PC-3 (cell line): Measurements from ENCODE around the gene SDC4.

Experiments used
- EZH2 ChIP-seq: fragments of 300-600 bp; sonication (generic); IDR thresholded peaks from one replicate; pipeline ENCODE4 v1.6.1; 2017; ENCODE audit warnings: antibody characterized with exemption, mild to moderate bottlenecking, low read length; ENCODE audit not compliant: unreplicated experiment
- TF ChIP-seq, protein P1 (sequence below): fragments of 300-600 bp; sonication (generic); conservative IDR thresholded peaks from 2 replicates; pipeline ENCODE4 v1.5.1; 2017; ENCODE audit warnings: antibody characterized with exemption, low read depth, mild to moderate bottlenecking, low read length

DNA sequence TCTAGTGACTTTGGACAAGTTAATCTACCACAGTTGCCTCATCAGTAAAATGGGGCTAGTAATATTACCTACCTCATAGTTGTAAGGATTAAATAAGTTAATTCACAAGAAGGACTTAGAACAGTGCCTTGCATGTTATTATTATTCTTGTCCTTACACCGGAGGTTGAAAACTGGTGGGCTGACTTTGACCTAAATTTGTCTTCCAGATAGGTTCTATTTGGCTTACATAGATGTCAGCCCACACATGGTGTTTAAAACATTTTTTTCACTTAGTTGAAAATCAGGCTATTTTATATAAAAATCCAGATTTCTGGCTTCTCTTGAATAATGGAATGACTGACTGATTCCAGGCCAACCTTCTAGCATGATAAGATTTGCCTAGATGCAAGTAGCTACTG, 18.0 kb upstream of the SDC4 start:
- TF ChIP-seq, protein P1, sequence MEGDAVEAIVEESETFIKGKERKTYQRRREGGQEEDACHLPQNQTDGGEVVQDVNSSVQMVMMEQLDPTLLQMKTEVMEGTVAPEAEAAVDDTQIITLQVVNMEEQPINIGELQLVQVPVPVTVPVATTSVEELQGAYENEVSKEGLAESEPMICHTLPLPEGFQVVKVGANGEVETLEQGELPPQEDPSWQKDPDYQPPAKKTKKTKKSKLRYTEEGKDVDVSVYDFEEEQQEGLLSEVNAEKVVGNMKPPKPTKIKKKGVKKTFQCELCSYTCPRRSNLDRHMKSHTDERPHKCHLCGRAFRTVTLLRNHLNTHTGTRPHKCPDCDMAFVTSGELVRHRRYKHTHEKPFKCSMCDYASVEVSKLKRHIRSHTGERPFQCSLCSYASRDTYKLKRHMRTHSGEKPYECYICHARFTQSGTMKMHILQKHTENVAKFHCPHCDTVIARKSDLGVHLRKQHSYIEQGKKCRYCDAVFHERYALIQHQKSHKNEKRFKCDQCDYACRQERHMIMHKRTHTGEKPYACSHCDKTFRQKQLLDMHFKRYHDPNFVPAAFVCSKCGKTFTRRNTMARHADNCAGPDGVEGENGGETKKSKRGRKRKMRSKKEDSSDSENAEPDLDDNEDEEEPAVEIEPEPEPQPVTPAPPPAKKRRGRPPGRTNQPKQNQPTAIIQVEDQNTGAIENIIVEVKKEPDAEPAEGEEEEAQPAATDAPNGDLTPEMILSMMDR, result no peak
- no peak for TF ChIP-seq EZH2
